GM12875 (cell line): ENCODE results near the gene EHBP1.

Experiments
- H3K4me3 ChIP-seq: one replicate; pipeline ENCODE4 v1.5.1; 2011; ENCODE audit warnings: low read depth, low read length, control low read depth
- CTCF ChIP-seq: IDR thresholded peaks from 2 replicates; pipeline ENCODE4 v1.5.1; 2011; ENCODE audit warnings: low read depth, mild to moderate bottlenecking, control low read depth, inconsistent platforms, low read length, moderate library complexity, borderline replicate concordance; ENCODE audit not compliant: insufficient read depth

EHBP1 gene

GRCh38 chr2:62662554-62662953 lies 43.0 kb upstream of the EHBP1 start:
- H3K4me3 ChIP-seq, result no peak overlapping the region
- TF ChIP-seq CTCF, result no peak

GRCh38 chr2:62663411-62663810 lies 42.1 kb upstream of the EHBP1 start:
- TF ChIP-seq CTCF, result no peak
- H3K4me3 ChIP-seq, result no peak overlapping the region

- H3K4me3 ChIP-seq, result no peak overlapping the region
- no peak for TF ChIP-seq CTCF
These were observed 41.4 kb upstream of the EHBP1 start for GRCh38 chr2:62663920-62664795.

GRCh38 chr2:62665446-62665845 lies 40.1 kb upstream of the EHBP1 start:
- no peak for TF ChIP-seq CTCF
- no peak overlapping the region for H3K4me3 ChIP-seq

- TF ChIP-seq CTCF, result no peak
- no peak overlapping the region for H3K4me3 ChIP-seq
These were observed 36.3 kb upstream of the EHBP1 start for GRCh38 chr2:62669180-62669579.

GRCh38 chr2:62672601-62673000 lies 32.9 kb upstream of the EHBP1 start:
- no peak overlapping the region for H3K4me3 ChIP-seq
- no peak for TF ChIP-seq CTCF

- H3K4me3 ChIP-seq, result no peak overlapping the region
- TF ChIP-seq CTCF, result no peak
These were observed 30.5 kb upstream of the EHBP1 start for GRCh38 chr2:62675062-62675461.
